Natural killer cell (primary cell): Measurements from ENCODE around the gene ADM. TPM values are rescaled to one million over a fixed set of nuclear protein-coding genes. Genes with fewer than 3 reads are reported as not detected.

Experiments used
- ATAC-seq, 3 donors: fragments of 150-1000 bp in 2 of 3; fragments of 200-7000 bp in 1 of 3; cut with Tn5 transposase; 1 replicate in 1 of 3; 2 replicates in 2 of 3; pipeline ENCODE4 v1.10.0; 2021; ENCODE audit warnings: mild to moderate bottlenecking in 2 of 3, moderate library complexity in 2 of 3
- DNase-seq, 2 donors: peaks; one replicate each; pipeline versions ENCODE4 v3.0.0 to v3.0.0-alpha.2; 2013 to 2021; ENCODE audit warnings: mixed read lengths in 1 of 2
- H3K27ac ChIP-seq: one replicate; pipeline ENCODE4 v1.5.1; 2013; ENCODE audit warnings: mild to moderate bottlenecking, low read length
- H3K27me3 ChIP-seq: one replicate; pipeline ENCODE4 v1.6.1; 2013; ENCODE audit warnings: low read length; ENCODE audit not compliant: control insufficient read depth, insufficient read depth
- H3K36me3 ChIP-seq: one replicate; pipeline ENCODE4 v1.6.1; 2013; ENCODE audit warnings: low read length; ENCODE audit not compliant: control insufficient read depth, insufficient read depth
- H3K4me1 ChIP-seq: one replicate; pipeline ENCODE4 v1.6.1; 2013; ENCODE audit warnings: low read length; ENCODE audit not compliant: control insufficient read depth, insufficient read depth
- H3K4me3 ChIP-seq: one replicate; pipeline ENCODE4 v1.5.1; 2013; ENCODE audit warnings: low read length
- H3K9me3 ChIP-seq: one replicate; pipeline ENCODE4 v1.6.1; 2013; ENCODE audit warnings: low read length; ENCODE audit not compliant: control insufficient read depth, insufficient read depth
- H3K27ac Mint-ChIP-seq, 2 donors: one replicate each; pipeline ENCODE4 v1.8.0; 2022; ENCODE audit warnings: mild to moderate bottlenecking in 2 of 2, mixed read lengths in 2 of 2, moderate library complexity in 1 of 2
- H3K27me3 Mint-ChIP-seq, 2 donors: one replicate each; pipeline ENCODE4 v1.8.0; 2022; ENCODE audit warnings: low read depth in 2 of 2, mixed read lengths in 2 of 2
- H3K36me3 Mint-ChIP-seq: one replicate; pipeline ENCODE4 v1.8.0; 2022; ENCODE audit warnings: mixed read lengths
- H3K4me1 Mint-ChIP-seq, 2 donors: one replicate each; pipeline ENCODE4 v1.8.0; 2022; ENCODE audit warnings: mixed read lengths in 2 of 2
- H3K4me3 Mint-ChIP-seq: one replicate; pipeline ENCODE4 v1.8.0; 2022; ENCODE audit warnings: mild to moderate bottlenecking, moderate library complexity, mixed read lengths
- H3K9me3 Mint-ChIP-seq, 2 donors: one replicate each; pipeline ENCODE4 v1.8.0; 2022; ENCODE audit warnings: mixed read lengths in 2 of 2
- WGBS: methylation state at CpG from one replicate; pipeline ENCODE4 v1.1.7; 2013; ENCODE audit warnings: missing lambda C conversion rate; ENCODE audit not compliant: insufficient coverage; 5-methylcytosine and 5-hydroxymethylcytosine counted together
- intact Hi-C: fragments of 100-400 bp; cut with micrococcal nuclease; formaldehyde crosslinking; loops from one replicate; pipeline ENCODE4 v1.14.2; 2022
- total RNA-seq, 4 donors: library from RNA; stranded (reverse); fragments of 120-200 nt in 1 of 4; gene quantifications; one replicate each; pipeline versions ENCODE4 v1.2.3 to v1.2.4, GENCODE V29; 2013 to 2022
- TF ChIP-seq, protein P1 (sequence below): fragments of 200-600 bp; IDR thresholded peaks from one replicate; pipeline ENCODE4 v1.8.0; 2022; ENCODE audit warnings: antibody characterized with exemption

Gene ADM
- total RNA-seq, 3 donors from 2014 or later (not counting 1 experiment from before 2014, with no cell fraction given): 0.82 to 7.0 (median 5.8) TPM

DNA sequence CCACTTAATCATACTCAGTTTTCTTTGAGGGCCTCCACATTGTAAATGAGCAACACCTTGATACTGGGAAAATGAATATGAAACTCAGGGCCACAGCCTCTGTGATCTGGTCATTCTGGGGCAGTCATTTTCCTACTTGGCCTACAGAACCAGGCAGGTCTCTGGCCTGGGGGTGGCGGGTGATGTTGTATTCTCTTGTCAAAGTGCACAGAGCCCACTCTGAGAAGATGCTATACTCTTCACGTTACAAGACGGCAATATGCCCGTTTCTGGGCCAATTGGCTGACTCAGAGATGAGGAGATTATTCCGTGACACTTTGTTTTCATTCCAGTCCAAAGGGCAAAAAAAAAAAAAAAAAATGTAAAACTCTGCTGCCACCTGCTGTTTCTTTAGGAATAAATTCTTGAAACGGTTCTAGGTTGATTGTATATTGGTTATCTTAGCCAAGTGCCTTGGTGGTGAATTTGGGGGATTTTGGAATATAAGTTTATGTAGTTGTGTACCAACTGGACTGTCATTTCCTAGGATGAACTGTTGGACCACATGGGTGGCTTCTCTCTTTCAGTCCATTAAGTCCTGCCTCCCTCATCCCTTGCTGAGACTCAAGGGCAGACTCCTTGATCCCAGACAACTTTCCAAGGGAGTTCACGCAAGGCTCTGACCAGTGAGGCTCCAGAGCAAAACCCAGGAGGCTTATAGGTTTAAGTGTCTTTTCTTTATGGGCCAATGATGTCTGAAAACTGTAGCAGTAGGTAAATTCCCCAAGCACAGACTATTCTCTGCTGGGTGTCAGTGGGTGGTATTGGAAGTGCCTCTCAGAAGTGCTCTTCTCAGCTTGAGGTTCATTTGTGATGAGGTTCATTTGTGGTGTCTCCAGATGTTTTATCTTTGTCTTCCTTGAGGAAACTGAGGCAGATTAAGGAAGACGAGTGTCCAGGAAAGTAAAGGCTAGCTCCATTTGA, 18.2 kb downstream of the ADM start:
- Mint-ChIP-seq H3K36me3 (no peaks in the 10 kb centered on the region), H3K27ac (peak overlapping the region in 1 of 2 donors; percentile 73), H3K27me3 (peaks cover 16 to 21% of the 10 kb centered on the region in 2 donors), H3K9me3 (no peaks in the 10 kb centered on the region), H3K4me3 (no peak overlapping the region), H3K4me1 (no peaks in the 10 kb centered on the region)
- TF ChIP-seq, protein P1, sequence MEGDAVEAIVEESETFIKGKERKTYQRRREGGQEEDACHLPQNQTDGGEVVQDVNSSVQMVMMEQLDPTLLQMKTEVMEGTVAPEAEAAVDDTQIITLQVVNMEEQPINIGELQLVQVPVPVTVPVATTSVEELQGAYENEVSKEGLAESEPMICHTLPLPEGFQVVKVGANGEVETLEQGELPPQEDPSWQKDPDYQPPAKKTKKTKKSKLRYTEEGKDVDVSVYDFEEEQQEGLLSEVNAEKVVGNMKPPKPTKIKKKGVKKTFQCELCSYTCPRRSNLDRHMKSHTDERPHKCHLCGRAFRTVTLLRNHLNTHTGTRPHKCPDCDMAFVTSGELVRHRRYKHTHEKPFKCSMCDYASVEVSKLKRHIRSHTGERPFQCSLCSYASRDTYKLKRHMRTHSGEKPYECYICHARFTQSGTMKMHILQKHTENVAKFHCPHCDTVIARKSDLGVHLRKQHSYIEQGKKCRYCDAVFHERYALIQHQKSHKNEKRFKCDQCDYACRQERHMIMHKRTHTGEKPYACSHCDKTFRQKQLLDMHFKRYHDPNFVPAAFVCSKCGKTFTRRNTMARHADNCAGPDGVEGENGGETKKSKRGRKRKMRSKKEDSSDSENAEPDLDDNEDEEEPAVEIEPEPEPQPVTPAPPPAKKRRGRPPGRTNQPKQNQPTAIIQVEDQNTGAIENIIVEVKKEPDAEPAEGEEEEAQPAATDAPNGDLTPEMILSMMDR: peak; percentile 59
- intact Hi-C loops: loop anchor here (1.0 to 2.0 kb wide), 2 partner anchors 115 to 564 kb away; no protein-coding TSS in a partner anchor
- 36% methylated on average over 8 of the region's 8 CpGs for WGBS
- H3K4me1 ChIP-seq: no peaks in the 10 kb centered on the region
- H3K36me3 ChIP-seq: no peaks in the 10 kb centered on the region
- ATAC-seq (peak; percentile 49 to 83 (median 60)), DNase-seq (peak in 1 of 2 donors; percentile 69)
- H3K4me3 ChIP-seq: no peak overlapping the region
- H3K27ac ChIP-seq: no peak overlapping the region
- no peaks in the 10 kb centered on the region for H3K27me3 ChIP-seq
- no peaks in the 10 kb centered on the region for H3K9me3 ChIP-seq

DNA sequence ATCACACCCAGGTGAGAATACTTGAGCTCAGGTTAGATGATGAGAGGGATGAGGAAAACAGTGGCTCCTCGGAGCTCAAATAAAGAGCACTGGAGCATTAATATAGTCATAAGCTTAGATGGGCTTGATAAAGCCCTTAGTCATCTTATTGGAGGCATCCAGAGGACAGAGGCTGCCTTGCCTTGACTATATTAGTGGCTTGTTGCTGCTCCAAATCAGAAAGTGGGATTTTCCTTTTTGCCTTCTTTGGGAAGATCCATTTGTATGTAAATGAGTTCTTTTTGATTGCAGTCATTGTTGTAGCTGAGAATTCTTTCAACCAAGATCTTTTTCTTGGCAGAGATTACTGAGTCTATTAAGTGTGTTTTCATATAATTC, 18.9 kb downstream of the ADM start:
- Histone ChIP-seq H3K36me3 (no peaks in the 10 kb centered on the region), H3K27ac (no peak overlapping the region), H3K27me3 (no peaks in the 10 kb centered on the region), H3K9me3 (no peaks in the 10 kb centered on the region), H3K4me1 (no peaks in the 10 kb centered on the region), H3K4me3 (no peak overlapping the region)
- intact Hi-C loops: loop anchor here (1.0 to 2.0 kb wide), 2 partner anchors 115 to 565 kb away; no protein-coding TSS in a partner anchor
- 54% methylated on average over 1 of the region's 1 CpG for WGBS
- no peak overlapping the region for H3K4me3 Mint-ChIP-seq
- TF ChIP-seq, protein P1: no peak
- no peaks in the 10 kb centered on the region for H3K4me1 Mint-ChIP-seq
- DNase-seq (no peak), ATAC-seq (no peak)
- H3K9me3 Mint-ChIP-seq: no peaks in the 10 kb centered on the region
- no peak overlapping the region for H3K27ac Mint-ChIP-seq
- no peaks in the 10 kb centered on the region for H3K36me3 Mint-ChIP-seq
- H3K27me3 Mint-ChIP-seq: peaks cover 19 to 27% of the 10 kb centered on the region in 2 donors

DNA sequence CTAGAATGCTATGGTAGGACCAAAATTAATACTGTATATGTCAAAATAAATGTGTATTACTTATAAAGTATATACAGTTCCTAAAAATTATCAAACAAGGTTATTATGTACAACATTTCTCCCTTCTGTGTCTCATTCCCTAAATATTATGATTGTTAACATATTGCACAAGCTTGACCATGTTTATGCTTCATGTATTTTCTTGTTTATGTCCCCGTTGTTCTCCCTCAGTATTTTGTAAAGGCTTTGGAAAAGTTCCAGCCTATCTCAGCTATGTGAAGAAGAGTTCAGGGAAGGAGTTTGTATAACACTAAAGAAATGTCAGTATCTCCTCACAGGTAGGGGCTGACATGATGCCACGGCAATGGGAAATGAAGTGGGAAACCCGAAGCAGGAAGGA, 19.6 kb downstream of the ADM start:
- intact Hi-C loops: no loop called here
- TF ChIP-seq, protein P1: no peak
- no peak overlapping the region for H3K4me3 Mint-ChIP-seq
- H3K27ac Mint-ChIP-seq: no peak overlapping the region
- DNase-seq (no peak), ATAC-seq (no peak)
- H3K36me3 Mint-ChIP-seq: no peaks in the 10 kb centered on the region
- no peaks in the 10 kb centered on the region for H3K36me3 ChIP-seq
- no peaks in the 10 kb centered on the region for H3K4me1 Mint-ChIP-seq
- H3K27me3 Mint-ChIP-seq: peaks cover 19 to 27% of the 10 kb centered on the region in 2 donors
- no peak overlapping the region for H3K4me3 ChIP-seq
- no peak overlapping the region for H3K27ac ChIP-seq
- 66% methylated on average over 3 of the region's 3 CpGs for WGBS
- no peaks in the 10 kb centered on the region for H3K27me3 ChIP-seq
- no peaks in the 10 kb centered on the region for H3K4me1 ChIP-seq
- no peaks in the 10 kb centered on the region for H3K9me3 Mint-ChIP-seq
- no peaks in the 10 kb centered on the region for H3K9me3 ChIP-seq
